Mesothelial cell of epicardium (in vitro differentiated cells): ENCODE results near the gene TSGA10IP. TPM values are rescaled to one million over a fixed set of nuclear protein-coding genes. Genes with fewer than 3 reads are reported as not detected.
"Not testable (repeated sequence)": the region's sequence is repeated elsewhere in the genome, so short reads cannot be mapped to it uniquely, and the experiment has no call there.

ENCODE experiments used
- DNase-seq, 2 experiments: peaks; one replicate each; pipeline ENCODE4 v3.0.0; 2021; ENCODE audit warnings: low spot score in 2 of 2; ENCODE audit not compliant: unreplicated experiment in 2 of 2
- H3K27ac Mint-ChIP-seq: 2 replicates; pipeline ENCODE4 v1.8.0; 2021; ENCODE audit warnings: mixed read lengths
- H3K27me3 Mint-ChIP-seq: 2 replicates; pipeline ENCODE4 v1.8.0; 2021; ENCODE audit warnings: low read depth, mixed read lengths
- H3K36me3 Mint-ChIP-seq: 2 replicates; pipeline ENCODE4 v1.8.0; 2021; ENCODE audit warnings: mixed read lengths
- H3K4me1 Mint-ChIP-seq: 2 replicates; pipeline ENCODE4 v1.8.0; 2021; ENCODE audit warnings: mixed read lengths
- H3K4me3 Mint-ChIP-seq: 2 replicates; pipeline ENCODE4 v1.8.0; 2021; ENCODE audit warnings: mild to moderate bottlenecking, moderate library complexity, mixed read lengths
- H3K9me3 Mint-ChIP-seq: 2 replicates; pipeline ENCODE4 v1.8.0; 2021; ENCODE audit warnings: mixed read lengths
- CTCF ChIP-seq: fragments of 200-600 bp; sonication (generic); IDR thresholded peaks from one replicate; pipeline ENCODE4 v1.5.0; 2021; ENCODE audit warnings: antibody characterized with exemption; ENCODE audit not compliant: unreplicated experiment
- total RNA-seq: library from RNA; stranded (reverse); gene quantifications from 3 replicates; pipeline ENCODE4 v1.2.1, GENCODE V29; 2021

Gene TSGA10IP
- total RNA-seq, 1 donor from 2014 or later: not detected

DNA sequence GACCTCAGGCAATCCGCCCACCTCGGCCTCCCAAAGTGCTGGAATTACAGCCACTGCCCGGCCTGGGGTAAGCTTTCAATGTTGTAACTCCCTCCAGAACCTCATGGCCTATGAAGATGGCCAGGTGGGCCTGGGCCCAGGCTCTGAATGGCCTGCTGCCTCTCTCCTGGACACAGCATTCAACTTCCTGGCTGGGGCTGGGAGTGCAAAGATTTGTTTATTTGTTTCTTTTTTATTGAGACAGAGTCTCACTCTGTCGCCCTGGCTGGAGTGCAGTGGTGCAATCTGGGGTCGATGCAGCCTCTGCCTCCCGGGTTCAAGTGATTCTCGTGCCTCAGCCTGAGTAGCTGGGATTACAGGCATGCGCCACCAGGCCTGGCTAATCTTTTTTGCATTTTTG is 513 bp upstream of the TSGA10IP start:
- H3K9me3 Mint-ChIP-seq: no peaks in the 10 kb centered on the region
- H3K27me3 Mint-ChIP-seq: peaks cover 27% of the 10 kb centered on the region
- H3K27ac Mint-ChIP-seq: no peak overlapping the region
- no peaks in the 10 kb centered on the region for H3K4me1 Mint-ChIP-seq
- no peak for TF ChIP-seq CTCF
- H3K36me3 Mint-ChIP-seq: no peaks in the 10 kb centered on the region
- no peak for DNase-seq
- H3K4me3 Mint-ChIP-seq: no peak overlapping the region

GRCh38 chr11:65945941-65946558 is 770 bp downstream of the TSGA10IP start:
- Mint-ChIP-seq H3K27ac (no peak overlapping the region), H3K4me3 (no peak overlapping the region), H3K27me3 (peaks cover 20% of the 10 kb centered on the region), H3K36me3 (no peaks in the 10 kb centered on the region), H3K9me3 (no peaks in the 10 kb centered on the region), H3K4me1 (no peaks in the 10 kb centered on the region)
- DNase-seq: no peak
- TF ChIP-seq CTCF: no peak

DNA sequence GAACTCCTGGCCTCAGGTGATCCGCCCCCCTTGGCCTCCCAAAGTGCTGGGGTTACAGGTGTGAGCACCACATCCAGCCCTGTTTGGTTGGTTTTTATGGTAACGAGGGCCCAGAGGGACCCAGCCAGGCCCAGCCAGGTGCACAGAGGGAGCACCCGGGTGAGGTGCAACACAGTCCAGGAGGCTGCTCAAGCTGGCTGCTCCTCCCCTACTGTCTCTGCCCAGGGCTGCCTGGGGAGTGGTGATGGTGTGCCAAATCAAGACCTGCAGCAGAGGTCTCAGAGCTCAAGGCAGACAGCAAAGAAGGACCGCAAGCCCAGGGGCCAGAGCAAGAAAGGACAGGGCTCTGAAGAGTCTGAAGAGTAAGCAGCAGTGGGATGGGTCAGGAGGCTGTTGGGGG is 1.4 kb downstream of the TSGA10IP start:
- H3K27me3 Mint-ChIP-seq: peaks cover 16% of the 10 kb centered on the region
- no peak overlapping the region for H3K4me3 Mint-ChIP-seq
- no peaks in the 10 kb centered on the region for H3K36me3 Mint-ChIP-seq
- TF ChIP-seq CTCF: no peak
- no peaks in the 10 kb centered on the region for H3K4me1 Mint-ChIP-seq
- no peak overlapping the region for H3K27ac Mint-ChIP-seq
- no peaks in the 10 kb centered on the region for H3K9me3 Mint-ChIP-seq
- DNase-seq: no peak

- Mint-ChIP-seq H3K4me3 (no peak overlapping the region), H3K27me3 (peaks cover 16% of the 10 kb centered on the region), H3K9me3 (no peaks in the 10 kb centered on the region), H3K27ac (no peak overlapping the region), H3K4me1 (peaks cover 1% of the 10 kb centered on the region), H3K36me3 (no peaks in the 10 kb centered on the region)
- no peak for DNase-seq
- TF ChIP-seq CTCF: no peak
These were observed 1.9 kb downstream of the TSGA10IP start for GRCh38 chr11:65947133-65947532.

- no peaks in the 10 kb centered on the region for H3K9me3 Mint-ChIP-seq
- H3K36me3 Mint-ChIP-seq: no peaks in the 10 kb centered on the region
- no peak for DNase-seq
- TF ChIP-seq CTCF: no peak
- H3K4me1 Mint-ChIP-seq: peaks cover 2% of the 10 kb centered on the region
- no peak overlapping the region for H3K4me3 Mint-ChIP-seq
- H3K27me3 Mint-ChIP-seq: peaks cover 12% of the 10 kb centered on the region
- H3K27ac Mint-ChIP-seq: no peak overlapping the region
These were observed 2.4 kb downstream of the TSGA10IP start for GRCh38 chr11:65947603-65948125.

GRCh38 chr11:65950711-65951110 is 5.4 kb downstream of the TSGA10IP start:
- peaks cover 12% of the 10 kb centered on the region for H3K27me3 Mint-ChIP-seq
- not testable (repeated sequence) for DNase-seq, H3K9me3 Mint-ChIP-seq, H3K4me1 Mint-ChIP-seq, H3K27ac Mint-ChIP-seq, H3K4me3 Mint-ChIP-seq, H3K36me3 Mint-ChIP-seq

GRCh38 chr11:65951641-65952040 is 6.4 kb downstream of the TSGA10IP start:
- H3K27ac Mint-ChIP-seq, H3K36me3 Mint-ChIP-seq, H3K9me3 Mint-ChIP-seq, H3K4me1 Mint-ChIP-seq, DNase-seq, H3K4me3 Mint-ChIP-seq: not testable (repeated sequence)
- H3K27me3 Mint-ChIP-seq: peaks cover 12% of the 10 kb centered on the region
